Measurements from ENCODE around the gene ENC1. TPM values are rescaled to one million over a fixed set of nuclear protein-coding genes. Genes with fewer than 3 reads are reported as not detected.

Gene ENC1
- polyA plus RNA-seq, 1 of the 3 experiments (the other 2 are of a cell fraction), result 20.3 TPM

- TF ChIP-seq CTCF (IDR thresholded peaks at IDR 0.05) (no peak), FOXM1 (IDR thresholded peaks at IDR 0.05; ENCODE audit: low read depth) (no peak), FOXJ3 (CRISPR knock-in tag; IDR thresholded peaks at IDR 0.05) (no peak), CHD2 (IDR thresholded peaks at IDR 0.05; ENCODE audit: low read length, partially characterized antibody) (no peak), NRF1 (IDR thresholded peaks at IDR 0.05; ENCODE audit: low read depth, low read length) (no peak), GATA2 (CRISPR knock-in tag; IDR thresholded peaks at IDR 0.05) (no peak), RXRA (IDR thresholded peaks at IDR 0.05; ENCODE audit: borderline replicate concordance, low read depth) (no peak), YY1 (IDR thresholded peaks at IDR 0.05; ENCODE audit: low read depth) (no peak), MAX (IDR thresholded peaks at IDR 0.05; ENCODE audit: low read depth) (no peak)
Measured at GRCh38 chr5:74595143-74595925, 45.2 kb downstream of the ENC1 start (continued).

- no peak overlapping the region for H3K4me2 ChIP-seq
- H3K9me3 ChIP-seq, result no peaks in the 10 kb centered on the region
- no peak overlapping the region for H3K9ac ChIP-seq
- no peak for DNase-seq
- H2AFZ ChIP-seq (ENCODE audit: low read depth), result peak overlapping the region; percentile 71; the same call in 1 of the 2 replicates
- peaks cover 0 to 7% of the 10 kb centered on the region in 2 experiments; a peak in 2 of 4 replicates for H3K4me1 ChIP-seq (ENCODE audit: control insufficient read depth in 1 of 2, insufficient read depth in 2 of 2, low read depth in 1 of 2, low read length in 1 of 2)
- peak overlapping the region in 1 of 2 experiments; percentile 51; a peak in 2 of 4 replicates for H3K27ac ChIP-seq (ENCODE audit: low read depth in 2 of 2, low read length in 1 of 2)
- TF ChIP-seq RFX5 (IDR thresholded peaks at IDR 0.05; ENCODE audit: low read length) (no peak), NRF1 (IDR thresholded peaks at IDR 0.05; ENCODE audit: low read depth, low read length) (no peak), MXI1 (IDR thresholded peaks at IDR 0.05; ENCODE audit: low read depth, low read length) (no peak), YY1 (IDR thresholded peaks at IDR 0.05; ENCODE audit: low read depth) (no peak), ELF1 (IDR thresholded peaks at IDR 0.05) (no peak), SMC3 (IDR thresholded peaks at IDR 0.05; ENCODE audit: low read depth, low read length) (no peak), MAX (IDR thresholded peaks at IDR 0.05; ENCODE audit: low read depth) (no peak), PBX3 (IDR thresholded peaks at IDR 0.05) (no peak), TCF12 (IDR thresholded peaks at IDR 0.05) (no peak), RCOR1 (IDR thresholded peaks at IDR 0.05; ENCODE audit: low read length) (no peak), USF1 (IDR thresholded peaks at IDR 0.05; ENCODE audit: borderline replicate concordance, low read depth) (no peak), CHD2 (IDR thresholded peaks at IDR 0.05; ENCODE audit: low read length, partially characterized antibody) (no peak), RXRA (IDR thresholded peaks at IDR 0.05; ENCODE audit: borderline replicate concordance, low read depth) (no peak)
- no peaks in the 10 kb centered on the region for H3K9me2 ChIP-seq
- H3K79me2 ChIP-seq (ENCODE audit: insufficient read depth), result no peaks in the 10 kb centered on the region
- H3K4me3 ChIP-seq (ENCODE audit: low read depth in 2 of 2, low read length in 1 of 2), result no peak overlapping the region
- H3K27me3 ChIP-seq (ENCODE audit: insufficient read depth), result no peaks in the 10 kb centered on the region
- H4K20me1 ChIP-seq (ENCODE audit: insufficient read depth), result no peaks in the 10 kb centered on the region
- WGBS (ENCODE audit: low lambda C conversion rate), result 88% methylated on average over 6 of the region's 6 CpGs
- no peaks in the 10 kb centered on the region for H3K36me3 ChIP-seq (replicated peaks in 1 of 2; ENCODE audit: control insufficient read depth in 1 of 2, insufficient read depth in 2 of 2, low read length in 1 of 2)
- ChIA-PET CTCF (no interaction called here), POLR2A (no interaction called here)
- peaks cover 5% of the 10 kb centered on the region for H3F3A ChIP-seq (replicated peaks; ENCODE audit: insufficient read depth)
Measured at GRCh38 chr5:74594137-74595040, 46.1 kb downstream of the ENC1 start.
